Stimulated activated CD4-positive, alpha-beta T cell treated with anti-CD3 and anti-CD28 coated beads, Interleukin-4, amount 100 ng/mL, for 4 hours (primary cell): ENCODE measurements around the gene KLHDC9.
"Not testable (repeated sequence)": the region's sequence is repeated elsewhere in the genome, so short reads cannot be mapped to it uniquely, and the experiment has no call there.

Experiments used
- DNase-seq, 2 experiments: peaks; one replicate each; pipeline ENCODE4 v3.0.0-alpha.2; 2020

KLHDC9 gene, protein sequence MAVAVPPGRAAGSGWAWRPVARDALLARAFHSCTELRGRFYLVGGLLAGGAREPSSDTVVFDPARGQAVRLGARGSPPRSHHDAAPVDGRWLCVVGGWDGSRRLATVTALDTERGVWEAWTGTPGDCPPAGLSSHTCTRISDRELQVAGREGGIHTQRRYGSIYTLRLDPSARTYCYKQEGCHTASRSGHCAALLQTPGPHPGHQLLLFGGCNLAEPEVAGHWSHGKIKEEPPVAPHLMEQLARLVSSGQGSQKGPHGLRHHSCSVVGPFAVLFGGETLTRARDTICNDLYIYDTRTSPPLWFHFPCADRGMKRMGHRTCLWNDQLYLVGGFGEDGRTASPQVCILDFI

DNA sequence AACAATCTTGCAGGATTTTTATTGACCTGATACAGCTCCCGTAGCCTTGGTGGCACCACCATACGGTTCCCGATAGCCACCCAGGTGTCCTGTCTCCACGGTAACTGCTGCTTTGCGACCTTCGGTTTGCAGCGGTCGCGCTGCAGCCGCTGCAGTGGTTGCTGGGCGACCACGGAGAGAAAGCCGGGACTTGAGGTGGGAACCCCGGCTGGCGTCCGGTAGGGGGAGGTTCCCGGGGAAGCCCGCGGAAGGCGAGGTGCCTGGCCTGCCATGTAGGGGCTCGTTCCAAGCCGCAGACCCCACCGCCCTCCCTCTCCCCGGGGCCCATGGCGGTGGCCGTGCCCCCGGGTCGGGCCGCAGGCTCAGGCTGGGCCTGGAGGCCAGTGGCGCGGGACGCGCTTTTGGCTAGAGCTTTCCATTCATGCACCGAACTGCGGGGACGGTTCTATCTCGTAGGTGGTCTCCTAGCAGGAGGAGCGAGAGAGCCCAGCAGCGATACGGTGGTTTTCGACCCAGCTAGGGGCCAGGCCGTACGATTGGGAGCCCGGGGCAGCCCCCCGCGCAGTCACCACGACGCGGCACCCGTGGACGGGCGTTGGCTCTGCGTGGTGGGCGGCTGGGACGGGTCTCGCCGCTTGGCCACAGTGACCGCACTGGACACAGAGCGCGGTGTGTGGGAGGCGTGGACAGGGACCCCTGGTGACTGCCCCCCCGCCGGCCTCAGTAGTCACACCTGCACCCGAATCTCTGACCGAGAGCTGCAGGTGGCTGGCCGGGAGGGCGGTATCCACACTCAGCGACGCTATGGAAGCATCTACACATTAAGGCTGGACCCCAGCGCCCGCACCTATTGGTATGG, at the start of gene KLHDC9:
KLHDC9 (plus strand) TSS at position 152 of the 859 bp plus-strand sequence; CDS start at position 327, 175 bp downstream.
- DNase-seq = peak; percentile 42 to 46

DNA sequence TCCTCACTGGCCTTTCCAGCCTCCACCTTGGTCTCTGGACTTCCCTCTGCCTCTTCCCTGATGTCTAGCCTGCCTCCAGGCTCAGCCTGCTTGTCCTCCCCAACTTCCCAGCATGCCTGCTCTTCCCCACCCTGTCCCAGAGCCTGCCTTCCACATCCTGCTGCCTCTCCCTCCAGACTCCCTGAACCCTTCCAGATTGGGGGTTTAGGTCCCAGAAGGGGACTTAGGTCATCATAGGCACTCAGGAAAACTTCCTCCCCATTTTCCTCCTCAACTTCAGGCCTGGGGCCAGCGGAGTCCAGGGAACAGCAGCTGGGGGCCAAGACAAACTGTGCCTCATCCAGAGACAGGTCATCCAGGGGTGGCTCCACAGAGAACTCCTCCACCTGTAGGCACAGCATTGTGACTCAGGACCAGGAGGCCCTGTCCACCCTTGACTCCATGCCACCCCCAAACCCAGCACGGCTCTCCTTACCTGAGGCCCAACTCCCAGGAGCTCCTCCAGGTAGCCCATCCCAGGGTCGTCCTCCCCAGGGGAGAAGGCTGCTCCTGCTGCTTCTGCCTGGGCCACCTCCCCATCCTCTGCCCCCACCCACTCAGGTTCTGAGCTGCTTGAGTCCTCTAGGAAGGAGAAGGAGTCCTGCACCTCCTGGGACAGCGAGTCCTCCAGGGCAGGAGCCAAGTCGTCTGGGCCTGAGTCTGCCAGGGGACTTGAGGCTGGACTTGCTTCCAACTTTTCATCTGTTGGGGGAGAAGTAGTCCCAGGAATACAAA, 49.0 kb upstream of the KLHDC9 start:
- DNase-seq = no peak

DNA sequence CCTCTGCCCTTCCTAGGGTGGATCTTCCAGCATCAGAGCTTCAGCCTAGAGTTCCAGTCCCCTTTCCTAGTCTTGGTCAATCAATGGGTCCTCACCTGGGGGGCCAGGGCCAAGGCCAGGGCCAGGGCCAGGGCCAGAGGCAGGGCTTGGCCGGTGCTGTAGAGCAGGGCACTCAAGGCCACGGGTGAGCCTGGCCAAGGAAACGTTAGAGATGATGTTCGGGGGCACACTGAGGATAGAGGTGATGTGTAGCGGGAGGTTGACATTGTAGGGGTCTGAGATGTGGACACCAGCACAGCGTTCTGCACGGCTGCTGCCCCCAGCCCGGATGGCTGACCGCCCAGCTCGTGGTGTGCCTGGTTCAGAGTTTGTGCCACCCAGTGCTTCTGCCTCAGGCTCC, 46.9 kb upstream of the KLHDC9 start:
- no peak for DNase-seq

DNA sequence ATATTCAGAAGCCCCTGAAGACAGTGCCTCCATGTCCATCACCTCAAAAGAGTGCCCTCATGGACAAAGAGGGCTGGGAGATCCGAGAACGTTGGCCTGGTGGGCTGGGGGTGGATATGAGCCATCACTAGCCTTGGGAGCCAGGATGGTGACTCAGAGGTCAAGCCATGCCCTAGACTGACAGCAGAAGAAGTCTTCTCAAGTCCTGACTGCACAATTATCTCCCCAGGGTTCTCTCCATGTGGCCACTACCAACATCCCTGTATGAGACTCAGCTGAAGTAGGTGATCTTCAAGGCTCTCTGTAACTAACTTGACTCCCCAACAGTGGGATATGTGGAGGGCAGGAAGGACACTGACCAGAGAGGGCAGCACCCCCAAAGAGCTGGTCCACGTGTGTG, 45.3 kb upstream of the KLHDC9 start:
- no peak for DNase-seq

DNA sequence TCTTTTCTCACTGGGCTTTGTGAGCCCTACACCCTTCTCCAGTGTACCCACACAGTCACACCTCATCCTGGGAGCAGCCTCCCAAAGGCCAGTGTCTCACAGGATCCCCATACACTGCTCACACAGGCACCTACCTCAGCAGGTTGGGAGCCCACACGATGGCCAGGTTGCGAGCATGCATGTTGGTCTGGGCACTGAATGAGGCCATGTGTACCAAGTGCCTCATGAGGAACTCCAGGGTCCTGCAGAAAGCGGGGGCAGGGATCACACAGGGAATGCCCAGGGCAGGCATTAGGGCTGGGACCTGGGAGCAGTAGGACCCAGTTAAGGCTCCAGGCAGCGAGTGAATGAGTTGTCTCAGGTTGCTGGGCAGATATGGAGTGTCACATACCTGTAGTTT, 43.9 kb upstream of the KLHDC9 start:
- DNase-seq = no peak

DNA sequence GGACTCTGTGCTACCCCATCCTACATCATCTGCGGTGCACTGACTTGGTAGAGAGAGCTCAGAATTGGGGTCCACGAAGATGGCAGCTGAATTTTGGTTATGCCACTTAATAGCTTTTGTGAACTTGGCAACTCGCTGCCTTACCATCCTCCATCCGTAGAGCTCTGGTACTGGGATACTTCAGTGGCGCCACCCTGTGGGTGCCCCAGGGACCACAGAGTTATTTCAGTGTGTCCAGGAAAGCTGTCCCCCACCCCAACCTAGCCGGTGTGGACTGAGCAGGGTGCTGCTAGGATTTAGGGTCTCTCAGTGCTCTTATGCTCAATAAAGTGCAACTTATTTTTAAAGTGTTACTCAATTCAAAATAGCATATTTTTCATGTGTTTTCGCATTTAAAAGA, 43.4 kb upstream of the KLHDC9 start:
- DNase-seq = no peak

DNA sequence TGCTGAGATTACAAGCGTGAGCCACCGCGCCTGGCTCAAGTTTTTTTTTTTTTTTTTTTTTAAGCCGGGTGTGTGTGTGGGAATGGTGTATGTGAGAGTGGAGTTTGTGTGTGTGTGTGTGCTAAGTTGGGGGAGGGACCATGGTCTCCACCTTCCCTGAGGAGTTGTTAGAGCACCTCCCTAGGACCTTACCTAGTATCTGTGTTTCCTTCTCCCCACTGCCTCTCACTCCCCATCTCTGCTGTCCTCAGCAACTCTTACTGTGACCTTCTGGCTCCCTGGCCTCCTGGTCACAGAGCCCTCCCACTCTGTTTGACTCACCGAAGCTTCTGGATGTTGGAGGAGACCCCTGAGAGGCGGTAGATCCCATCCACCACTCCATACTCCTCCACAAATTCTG, 38.9 kb upstream of the KLHDC9 start:
- no peak for DNase-seq

DNA sequence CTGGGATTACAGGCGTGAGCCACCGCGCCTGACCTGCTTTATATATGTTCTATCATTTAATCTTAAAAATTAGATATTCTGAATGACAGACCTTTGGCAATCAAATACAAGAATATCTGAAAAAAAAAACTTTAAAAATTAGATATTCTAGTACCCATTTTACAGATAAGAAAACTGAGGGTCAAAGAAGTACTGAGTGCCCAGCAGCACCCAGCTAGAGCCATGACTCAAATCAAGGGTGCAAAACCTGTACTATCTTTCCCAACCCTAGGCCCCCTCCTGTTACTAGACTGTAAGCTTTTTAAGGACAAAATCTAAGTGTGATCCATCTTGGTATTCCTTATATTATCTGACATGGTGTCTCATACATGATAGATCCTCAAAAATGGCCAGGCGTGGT, 36.7 kb upstream of the KLHDC9 start:
- no peak for DNase-seq

DNA sequence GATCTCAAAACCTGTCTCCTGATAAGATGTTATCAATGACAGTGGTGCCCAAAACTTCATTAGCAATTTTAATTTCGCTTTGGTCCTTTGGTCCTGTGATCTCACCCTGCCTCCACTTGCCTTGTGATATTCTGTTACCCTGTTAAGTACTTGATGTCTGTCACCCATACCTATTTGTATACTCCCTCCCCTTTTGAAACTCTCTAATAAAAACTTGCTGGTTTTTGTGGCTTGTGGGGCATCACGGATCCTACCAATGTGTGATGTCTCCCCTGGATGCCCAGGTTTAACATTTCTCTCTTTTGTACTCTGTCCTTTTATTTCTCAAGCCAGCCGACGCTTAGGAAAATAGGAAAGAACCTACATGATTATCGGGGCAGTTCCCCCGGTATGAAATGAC, 34.2 kb upstream of the KLHDC9 start:
- not testable (repeated sequence) for DNase-seq

DNA sequence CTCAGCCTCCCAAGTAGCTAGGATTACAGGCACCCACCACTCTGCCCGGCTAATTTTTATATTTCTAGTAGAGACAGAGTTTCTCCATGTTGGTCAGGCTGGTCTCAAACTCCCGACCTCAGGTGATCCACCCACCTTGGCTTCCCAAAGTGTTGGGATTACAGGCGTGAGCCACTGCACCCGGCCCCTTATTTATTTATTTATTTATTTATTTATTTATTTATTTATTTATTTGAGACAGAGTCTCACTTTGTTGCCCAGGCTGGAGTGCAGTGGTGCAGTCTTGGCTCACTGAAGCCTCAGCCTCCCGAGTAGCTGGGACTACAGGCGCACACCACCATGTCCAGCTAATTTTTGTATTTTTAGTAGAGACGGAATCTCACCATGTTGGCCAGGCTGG, 32.5 kb upstream of the KLHDC9 start:
- not testable (repeated sequence) for DNase-seq

DNA sequence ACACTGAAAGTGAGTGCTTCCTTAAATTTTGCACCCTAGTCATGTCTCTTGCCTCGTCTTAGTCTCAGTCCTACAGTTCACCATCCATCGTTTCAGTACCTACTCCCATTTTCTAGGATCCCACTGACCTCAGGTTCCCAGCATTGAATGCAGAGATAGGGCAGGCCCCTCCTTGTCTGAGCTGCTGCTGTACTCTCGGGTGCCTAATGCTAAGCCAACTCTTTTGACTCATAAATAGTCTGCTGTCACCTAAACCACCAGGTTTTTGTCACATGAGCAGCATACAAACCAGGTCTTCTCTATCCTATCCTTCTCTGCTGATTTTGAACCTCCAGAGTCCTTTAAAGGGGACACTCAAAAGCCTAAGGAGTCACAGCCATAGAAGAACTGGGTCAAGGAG, 31.5 kb upstream of the KLHDC9 start:
- DNase-seq = no peak

DNA sequence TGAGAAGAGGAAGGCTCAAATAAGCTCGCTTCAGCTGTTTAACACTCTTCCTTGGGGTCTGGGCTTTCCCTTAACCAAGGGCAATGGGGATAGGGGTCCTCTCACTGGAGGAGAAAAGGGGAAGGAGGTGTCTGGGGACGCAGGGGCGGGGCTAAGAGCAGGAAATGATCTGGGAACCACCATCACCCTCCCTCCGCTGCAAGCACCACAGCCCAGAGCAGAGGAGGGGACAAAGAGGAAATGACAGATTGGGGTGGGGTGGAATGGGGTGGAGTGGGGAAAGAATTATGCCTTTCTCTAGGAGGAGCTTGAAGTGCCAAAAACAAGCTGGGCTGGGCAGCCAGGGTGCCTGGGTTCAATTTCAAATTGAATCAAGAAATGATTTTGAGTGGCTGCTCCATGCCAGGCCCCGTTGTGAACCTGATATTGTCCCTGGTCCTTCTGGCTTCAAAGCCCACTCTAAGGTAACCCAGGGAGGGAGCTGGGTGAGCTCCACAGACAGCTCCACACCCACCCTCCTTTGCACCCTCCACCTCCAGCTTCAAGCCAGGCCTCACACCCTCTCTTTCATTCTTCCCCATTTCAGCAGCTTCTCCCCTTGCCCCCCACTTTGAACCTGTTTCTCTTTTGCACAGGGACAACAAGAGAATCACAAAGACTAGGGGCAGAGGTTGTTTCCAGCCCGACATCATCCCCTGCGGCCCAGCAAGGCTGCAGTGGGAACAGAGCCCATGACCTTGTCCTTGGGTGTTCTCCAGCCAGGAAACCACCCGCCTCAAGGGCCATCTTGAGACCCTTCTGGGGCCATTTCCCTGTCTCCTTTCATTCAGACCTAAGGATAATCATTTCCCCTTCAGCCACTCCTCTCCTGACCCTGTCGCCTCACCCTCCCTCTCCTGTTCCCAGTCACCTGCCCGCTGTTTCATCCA, 29.6 kb upstream of the KLHDC9 start:
- DNase-seq = peak; percentile 68 to 77

DNA sequence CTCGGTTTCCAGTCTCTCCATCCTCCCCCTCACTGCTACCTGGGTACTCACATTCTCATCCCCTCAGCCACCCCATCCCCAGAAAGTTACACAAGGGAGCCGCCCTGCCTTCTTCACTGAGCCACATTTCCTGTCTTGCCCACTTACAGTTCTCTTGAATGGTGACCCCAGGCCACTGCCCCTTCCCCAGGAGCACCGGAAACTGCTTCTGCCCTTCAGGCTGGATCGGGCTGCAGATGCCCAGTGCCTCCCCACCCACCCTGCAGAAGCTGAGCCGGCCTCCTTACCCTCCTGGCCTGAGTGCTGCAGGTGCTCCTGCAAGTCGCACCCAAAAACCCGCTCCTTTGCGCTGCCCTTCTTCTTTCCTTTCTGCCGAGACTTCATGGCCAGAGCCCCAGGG, 28.9 kb upstream of the KLHDC9 start:
- no peak for DNase-seq

DNA sequence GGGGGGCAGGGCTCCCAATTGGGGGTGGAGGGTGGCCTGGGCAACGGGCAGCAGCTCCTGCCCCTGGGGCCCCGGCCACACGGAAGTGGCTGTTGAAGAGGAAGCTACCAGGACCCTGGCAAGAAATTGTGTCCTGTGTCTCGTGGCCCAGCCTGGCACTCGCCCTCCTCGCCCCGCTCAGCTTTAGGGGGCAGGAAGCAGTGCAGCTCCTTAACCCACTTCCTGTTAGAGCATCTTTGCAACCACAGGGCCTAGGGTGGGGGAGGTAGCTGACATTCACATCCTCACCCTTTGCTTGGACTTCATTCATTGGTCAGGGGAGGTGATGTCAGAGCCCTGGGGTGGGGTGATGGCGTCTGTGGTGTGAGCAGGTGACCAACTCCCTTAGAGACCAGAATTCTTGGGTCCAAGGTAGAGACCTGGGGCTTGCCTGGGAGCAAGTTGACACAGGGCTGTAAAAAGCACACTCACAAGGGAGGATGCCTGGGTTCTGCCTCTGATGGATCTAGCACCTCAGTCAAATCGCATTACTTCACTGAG, 28.4 kb upstream of the KLHDC9 start, which contains the start of gene ARHGAP30:
ARHGAP30 (minus strand) TSS at position 161 of the 540 bp plus-strand sequence. CDS start 267 bp downstream, outside the sequence.
- peak; percentile 59 to 80 for DNase-seq

DNA sequence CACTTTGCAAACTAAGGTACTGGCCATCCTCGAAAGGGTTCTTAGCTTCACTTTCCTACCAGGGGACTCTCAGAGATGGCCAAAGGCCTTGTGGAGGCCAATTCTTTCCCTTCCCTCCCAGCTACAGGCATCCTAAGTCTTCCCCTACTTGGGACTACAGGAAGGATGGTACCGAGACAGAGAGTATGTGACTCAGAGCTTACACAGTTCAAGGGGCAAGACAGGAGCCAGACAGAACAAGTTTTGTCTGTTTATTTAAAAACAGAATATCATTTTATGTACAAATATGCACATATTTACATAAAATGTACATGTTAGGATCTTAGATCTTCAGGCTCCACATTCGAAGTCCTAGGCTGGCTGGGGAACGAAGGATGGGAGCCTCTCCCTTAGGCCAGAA, 27.4 kb upstream of the KLHDC9 start:
- DNase-seq = no peak

DNA sequence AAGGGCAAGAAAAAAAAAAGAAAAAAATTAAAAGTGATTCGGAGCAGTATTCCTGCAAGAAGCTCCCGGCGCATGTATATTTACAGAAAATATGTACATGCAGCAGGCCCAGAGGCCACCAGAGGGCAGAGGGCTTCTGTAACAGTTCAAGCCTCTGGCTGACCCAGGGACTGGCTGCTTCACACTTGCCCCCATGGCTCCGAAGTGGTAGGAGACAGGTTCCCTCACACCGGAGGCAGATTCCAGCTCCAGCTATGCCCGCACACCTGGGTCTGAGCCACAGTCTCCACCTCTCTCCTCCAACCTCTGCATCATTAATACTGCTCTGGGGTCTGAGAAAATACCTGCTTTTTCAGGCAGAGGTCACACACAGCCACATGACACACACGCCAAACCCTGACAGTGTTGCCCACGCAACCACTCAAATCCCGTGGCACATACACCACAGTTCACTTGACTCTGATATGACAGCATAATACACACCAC, 26.2 kb upstream of the KLHDC9 start:
- DNase-seq = peak; percentile 33 to 38

DNA sequence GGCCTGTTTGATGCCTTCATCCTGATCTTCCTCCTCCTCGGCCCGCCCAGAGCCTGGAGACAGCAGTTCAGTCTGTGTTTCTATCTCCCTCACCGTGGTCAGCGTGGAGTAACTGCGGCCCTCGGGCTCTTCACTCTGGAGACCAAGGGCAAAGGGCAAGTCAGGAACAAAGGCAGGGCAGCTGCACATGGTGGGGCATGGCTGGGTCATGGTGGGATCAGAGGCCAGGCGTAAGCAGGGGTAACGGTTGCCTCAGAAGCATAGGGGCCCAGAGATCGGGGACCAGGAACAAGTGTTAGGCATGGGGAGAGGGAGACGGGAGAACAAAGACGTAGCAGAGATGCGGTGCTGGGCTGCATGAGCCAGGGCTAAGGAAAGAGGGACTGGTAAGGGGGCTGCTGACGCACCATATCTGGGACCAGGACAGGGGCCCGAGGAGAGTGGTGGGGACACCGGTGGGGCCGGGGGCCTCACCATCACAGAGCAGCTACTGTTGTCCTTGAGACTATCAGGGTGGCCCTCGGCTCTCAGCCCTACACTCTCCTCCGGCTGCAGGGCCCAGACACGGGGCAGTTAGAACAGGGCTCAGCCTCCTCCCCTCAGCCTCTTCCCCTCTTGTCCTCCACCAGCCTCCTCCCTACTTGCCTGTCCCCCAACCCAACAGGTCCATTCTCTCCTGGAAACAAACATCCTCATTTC, 25.3 kb upstream of the KLHDC9 start:
- DNase-seq = no peak

DNA sequence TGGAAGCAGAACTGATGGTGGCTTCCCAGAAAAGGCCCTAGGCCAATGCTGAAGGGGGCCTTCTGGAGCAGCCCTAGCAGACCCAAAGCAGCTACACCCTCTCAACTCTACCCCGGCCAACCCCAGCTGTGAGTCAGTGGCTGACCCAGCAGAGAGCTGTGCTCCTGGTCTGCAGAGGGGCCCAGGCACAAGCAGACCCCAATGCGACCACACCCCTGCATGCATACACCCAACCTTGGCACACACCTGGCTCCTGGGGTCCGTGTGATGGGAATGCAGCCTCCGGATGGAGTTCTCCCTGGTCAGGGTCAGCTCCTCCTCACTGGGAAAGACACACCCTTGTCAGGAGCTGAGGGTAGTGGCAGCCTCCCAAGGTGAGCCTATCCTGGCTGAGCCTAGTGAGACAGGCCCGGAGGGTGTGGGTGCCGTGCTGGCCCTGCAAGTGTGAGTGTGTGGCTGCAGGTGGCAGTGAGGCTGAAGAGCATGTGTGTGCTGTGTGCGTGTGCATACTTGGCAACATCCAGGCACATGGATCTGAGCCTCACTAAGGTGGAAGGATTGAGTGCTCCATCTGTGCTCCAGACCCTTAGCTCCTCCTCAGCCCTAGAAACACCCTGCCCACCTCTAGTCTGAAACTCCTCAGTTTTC, 24.6 kb upstream of the KLHDC9 start:
- DNase-seq = no peak

DNA sequence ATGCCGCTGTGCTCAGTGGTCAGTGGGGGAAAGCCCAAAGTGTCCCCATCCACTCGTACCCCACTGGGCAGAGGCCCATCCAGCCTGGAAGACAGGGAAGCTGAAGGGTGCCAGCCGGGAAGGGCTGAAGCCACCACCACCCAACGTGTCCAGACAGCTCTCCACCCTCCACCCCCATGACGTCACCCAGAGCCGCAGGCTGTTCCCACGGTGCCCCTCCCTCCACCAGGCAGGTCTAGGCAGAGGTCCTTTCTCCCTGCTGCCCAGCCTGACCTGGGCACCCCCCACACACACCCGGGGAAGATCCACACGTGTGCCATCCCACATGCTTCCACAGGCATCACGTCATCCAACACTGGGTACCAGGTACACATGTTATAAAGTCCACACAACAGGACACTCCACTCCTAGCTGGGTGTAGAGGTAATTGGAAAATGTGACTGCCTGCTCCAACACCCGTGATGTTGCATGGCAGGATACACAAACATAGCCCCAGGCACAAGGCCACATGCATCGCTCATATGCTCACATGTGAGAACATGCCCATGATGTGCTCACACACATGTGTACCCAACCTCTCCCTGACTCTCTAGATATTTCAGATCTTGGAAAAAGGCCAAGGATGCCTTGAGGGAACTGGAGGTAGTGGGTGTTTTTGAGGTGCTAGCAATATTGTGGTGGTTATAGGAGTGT, 23.3 kb upstream of the KLHDC9 start:
- no peak for DNase-seq

DNA sequence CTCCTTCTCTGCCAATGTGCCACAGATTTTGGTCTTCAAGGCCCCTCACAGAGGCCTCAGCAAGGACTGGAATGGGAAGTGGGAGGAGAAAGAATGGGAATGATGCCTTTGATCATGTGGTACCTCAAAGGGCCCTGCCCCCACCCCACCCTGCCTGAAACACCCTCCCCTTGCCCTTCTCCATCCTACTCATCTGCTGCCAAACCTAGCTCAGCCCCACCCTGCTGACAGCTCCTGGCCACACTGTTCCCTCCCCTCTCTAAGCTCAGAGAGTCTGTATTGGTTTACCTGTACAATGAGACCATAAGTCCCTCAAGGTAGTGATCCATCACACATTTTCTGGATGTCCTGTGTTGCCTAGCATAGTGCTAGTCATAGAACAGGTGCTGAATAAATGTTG, 21.8 kb upstream of the KLHDC9 start:
- no peak for DNase-seq
